Hippocampal formation (tissue), 2 donors: ENCODE results near the gene MEG3.

ENCODE experiments used
- DNase-seq, 2 donors: peaks; one replicate each; lab custom pipeline; 2025; lab: John Stamatoyannopoulos, UW

Gene MEG3

DNA sequence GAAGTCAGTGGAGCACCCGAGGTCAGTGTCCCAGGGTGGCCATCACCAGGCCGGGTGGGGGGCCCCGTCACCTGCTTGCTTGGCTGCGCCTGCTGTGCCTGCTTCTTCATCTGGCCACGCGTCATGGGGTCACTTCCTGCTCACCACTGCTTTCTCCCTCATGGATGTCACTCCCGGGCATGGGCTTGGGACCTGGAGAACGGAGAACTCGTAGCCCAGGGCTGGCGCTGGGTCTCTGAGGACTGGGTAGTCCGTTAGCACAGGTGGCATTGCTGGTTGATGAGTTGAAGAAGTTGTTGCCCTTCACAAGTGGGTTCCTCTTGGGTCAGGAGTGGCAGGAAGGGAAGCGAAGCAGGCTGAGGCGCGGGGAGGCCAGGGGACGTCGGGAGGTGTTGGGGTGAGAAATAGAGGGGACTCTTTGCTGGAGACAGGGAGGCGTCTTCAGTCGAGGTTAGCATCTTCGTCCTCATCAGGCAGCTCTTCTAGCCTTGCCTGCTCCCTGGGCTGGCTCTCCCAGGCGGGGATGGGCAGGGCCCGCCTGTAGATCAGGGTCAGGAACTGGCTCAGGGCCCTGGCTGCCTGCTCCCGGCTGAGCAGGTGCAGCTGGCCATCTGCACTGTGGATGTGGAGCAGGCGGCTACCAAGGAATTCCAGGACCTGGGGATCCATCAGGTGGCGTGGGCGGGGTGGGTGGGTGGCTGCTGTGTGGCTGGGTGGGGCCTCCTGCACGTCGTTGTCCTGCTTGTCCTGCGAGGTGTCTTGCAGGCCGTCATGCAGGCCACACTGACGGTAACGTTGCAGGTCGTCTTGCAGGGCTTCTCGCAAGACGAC is 54.6 kb downstream of the MEG3 start:
- no peak for DNase-seq

DNA sequence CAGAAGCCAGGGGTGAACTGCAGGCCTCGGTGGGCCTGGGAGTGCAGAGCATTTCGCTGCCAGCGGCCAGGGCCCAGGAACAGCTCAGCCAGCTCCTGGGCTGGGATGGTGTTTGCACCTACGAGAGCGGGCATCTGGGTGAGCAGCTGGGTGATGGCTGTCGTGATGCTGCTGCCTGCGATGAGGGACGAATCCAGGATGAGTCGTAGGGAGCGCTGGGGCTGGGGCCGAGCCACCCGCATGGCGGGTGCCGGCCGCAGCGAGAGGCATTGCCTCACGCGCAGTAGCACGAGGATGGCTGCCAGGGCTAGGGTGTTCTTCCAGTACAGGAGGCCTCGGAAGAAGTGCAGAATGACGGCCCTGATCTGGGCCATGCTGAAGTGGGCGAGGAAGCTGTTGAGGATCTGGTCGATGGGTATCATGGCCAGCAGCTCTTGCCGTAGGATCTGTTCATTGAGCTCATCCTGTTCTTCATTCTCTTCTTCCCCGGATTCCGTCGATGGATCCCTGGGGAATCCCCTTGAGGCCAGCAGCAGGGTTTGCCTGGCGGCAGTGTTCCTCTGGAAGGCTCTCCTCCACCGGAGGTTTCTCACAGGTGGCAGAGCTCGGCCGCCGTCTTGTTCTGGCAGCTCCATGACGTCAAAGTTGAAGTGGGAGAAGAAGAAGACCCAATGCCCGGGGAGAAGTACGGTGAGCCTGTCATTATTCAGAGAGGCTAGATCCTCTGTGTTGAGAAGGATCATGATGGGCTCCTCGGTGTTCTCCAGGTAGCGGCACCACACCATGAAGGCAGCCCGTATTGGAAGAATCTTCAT is 55.5 kb downstream of the MEG3 start:
- DNase-seq, result no peak

DNA sequence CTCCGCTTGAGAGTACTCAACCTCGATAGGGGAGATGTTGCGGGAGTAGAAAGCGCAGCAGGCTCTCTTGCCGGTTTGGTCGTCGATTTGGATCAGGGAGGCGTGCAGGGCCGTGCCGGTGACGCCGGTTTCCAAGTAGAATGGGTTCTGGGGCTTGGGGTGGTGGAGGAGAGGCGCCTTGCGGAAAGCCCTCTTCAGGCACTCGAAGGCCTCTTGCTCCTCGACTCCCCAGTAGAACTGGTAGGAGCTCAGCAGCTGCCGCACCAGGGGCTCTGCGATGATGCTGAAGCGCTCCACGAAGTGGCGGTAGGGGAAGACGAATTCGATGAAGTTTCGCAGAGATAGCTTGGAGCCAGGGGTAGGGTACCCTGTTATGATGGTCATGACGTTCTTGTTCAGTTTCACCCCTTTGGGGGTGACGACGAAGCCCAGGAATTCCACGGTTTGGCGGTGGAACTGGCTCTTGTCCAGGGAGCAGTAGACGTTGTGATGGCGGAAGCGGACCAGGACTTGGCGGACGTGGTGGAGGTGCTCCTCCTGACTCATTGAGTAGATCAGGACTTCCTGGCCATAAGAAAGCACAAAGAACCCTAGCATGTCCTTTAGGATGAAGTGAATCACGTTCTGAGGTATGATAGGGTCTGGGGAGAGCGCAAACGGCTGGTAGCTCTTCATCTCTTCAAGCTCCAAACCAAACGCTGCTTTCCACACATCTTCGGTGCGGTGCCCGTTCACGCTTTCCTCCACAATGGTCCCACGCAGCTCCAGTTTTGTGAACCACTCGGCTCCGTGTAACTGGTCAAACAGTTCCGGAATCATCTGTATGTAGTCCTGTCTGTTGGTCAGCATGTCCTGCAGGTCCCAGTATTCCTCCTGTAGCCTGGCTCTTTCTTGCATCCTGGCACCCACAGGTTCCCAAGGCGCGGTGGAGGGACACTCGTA is 56.4 kb downstream of the MEG3 start:
- no peak for DNase-seq

DNA sequence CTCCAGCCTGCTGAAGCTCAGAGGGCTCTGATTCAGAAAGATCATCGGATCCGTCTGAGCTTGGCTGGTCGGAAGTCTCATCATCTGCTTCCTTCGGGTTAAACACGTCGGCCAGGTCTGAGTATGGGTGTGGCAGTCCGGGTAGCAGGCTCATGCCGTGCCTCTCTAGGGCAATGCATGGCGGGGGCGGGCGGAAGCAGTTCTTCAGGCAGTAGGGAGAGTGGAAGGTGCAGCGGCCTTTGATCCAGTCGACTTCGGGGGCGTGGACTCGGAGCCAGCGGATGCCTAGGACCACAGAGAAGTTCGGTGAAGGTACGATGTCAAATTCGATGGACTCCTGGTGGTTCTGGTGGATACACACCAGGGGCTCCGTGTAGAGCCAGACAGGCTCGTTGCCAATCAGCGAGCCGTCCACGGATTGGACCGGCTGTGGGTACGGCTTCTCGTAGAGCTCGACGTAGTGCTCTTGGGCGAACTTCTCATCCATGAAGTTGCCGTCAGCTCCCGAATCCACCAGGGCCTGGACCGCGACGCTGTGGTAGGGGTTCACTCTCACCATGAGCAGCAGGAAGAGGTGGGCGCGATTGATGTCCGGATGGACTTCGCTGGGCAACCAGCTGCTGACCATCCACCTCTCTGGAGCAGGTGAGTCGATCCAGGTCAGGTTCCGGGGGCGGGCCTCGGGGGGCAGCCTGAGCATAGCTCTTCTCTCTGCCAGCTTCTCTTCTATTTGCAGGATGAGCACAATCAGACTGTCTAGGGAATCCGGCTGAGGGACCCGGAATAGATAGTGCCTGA is 57.3 kb downstream of the MEG3 start:
- no peak for DNase-seq

DNA sequence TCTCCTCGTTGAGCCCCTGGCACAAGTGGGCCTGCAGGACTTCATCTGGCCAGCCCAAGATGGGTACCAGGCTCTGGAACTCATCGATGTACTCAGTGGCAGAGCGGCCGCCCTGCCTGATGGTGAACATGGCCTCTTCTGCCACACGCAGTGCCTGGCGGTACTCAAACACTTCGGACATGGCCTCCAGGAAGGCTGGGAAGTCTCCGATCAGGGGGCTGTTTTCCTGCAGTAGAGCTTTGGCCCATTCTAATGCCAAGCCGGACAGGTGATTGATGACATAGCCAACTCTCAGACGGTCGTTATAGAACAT is 57.8 kb downstream of the MEG3 start:
- no peak for DNase-seq

DNA sequence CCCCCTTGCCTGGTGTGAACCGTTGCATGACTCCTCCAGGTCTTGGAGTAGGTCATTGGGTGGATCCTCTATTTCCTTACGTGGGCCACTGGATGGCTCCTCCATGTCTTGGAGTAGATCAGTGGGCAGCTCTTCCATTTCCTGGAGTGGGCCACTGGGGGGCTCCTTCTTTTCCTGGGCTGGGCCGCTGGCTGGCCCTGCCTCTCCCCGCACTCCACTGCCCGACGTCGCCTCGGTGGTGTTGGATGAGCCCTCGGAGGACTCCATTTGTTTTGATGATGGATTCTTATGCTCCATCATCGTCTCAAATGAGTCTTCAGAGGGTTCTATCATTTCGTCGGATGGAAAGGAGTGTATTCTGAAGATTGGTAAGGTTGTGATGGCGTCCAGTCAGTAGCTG is 58.5 kb downstream of the MEG3 start:
- no peak for DNase-seq

DNA sequence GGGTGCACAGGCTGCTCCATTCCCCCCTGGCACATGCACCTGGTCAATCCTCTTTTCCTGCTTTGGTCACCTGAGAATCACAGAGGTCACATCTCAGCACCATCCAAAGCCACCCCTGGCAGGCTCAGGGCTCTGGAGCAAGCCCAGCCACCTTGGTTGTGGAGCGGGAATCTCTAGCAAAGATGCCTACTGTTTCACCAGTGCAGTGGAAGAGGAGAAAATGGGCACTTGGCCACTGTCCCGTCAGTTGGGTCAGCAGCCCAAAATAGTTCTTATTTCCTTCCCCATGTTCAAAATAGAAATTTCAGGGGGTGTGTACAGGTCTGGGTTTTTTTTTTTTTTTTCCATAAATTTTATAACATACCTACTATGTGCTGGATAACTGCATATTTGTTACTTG is 59.3 kb downstream of the MEG3 start:
- no peak for DNase-seq

DNA sequence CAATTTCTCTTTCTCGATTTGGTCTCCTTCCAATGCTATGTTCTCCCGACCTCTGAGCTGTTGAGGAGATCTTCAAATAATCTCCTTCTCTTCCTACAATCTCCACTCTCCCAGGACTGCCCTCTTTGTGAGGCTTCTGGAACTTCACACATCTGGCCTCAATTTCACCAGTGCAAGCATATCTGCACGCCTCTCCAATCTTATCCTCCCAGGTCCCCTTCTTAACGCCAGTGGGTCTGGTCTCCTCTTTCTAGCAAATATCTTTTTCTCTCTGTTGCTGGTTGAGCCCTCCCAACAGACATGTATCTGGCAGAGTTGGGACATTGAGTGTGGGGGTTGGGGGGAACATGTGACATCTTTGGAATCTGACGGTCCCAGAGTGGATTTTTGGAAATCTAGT is 59.7 kb downstream of the MEG3 start:
- no peak for DNase-seq

DNA sequence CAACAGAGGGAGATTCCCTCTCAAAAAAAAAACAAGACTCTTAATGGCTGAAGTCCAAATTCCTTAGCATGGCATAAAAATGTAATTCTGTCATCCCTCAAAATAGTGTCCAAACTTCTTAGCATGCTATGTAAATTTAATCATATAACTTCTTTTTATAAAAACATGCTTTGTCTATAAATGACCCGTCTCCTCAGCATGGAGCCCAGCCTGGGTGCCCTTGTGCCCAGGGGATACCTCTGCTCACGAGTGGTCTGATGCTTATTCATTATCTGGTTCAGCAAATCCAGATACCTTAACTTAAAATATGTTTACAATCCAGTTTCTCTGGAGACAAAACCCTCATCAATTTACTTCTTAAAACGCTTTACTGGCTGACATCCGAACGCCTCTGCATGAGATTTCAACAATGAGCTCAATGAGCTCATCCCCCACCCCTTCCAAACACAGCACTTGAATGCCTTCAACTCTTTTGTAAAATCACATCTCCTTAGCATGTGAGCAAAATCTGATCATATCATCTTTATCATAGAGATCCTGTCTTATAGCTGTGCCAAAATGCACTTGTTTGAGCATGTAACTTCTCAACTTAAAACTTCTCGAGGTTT is 61.9 kb downstream of the MEG3 start:
- DNase-seq, result no peak

DNA sequence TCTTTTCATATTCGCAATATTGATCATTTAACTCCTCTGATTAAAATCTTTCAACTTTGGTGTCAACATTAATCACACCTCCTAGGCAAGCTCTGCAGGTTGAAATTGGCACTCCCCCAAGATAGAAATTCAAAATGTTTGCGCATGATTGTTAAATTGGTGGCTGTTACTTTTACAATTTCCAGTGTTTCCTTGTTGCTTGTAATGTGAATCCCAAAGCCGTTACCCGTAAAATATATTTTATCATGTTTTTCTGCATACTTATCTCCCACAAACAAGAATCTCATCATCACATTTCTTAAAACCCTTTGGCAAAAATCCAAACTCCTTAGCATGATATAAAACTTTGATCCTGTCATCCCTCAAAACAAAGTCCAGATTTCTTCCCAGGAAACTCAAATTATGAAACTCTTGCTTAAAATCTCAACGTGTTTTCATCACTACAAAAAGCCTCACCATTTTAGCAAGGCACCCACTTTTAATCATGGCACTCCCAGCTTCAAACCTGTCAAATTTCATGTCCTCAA is 62.9 kb downstream of the MEG3 start:
- DNase-seq, result no peak

DNA sequence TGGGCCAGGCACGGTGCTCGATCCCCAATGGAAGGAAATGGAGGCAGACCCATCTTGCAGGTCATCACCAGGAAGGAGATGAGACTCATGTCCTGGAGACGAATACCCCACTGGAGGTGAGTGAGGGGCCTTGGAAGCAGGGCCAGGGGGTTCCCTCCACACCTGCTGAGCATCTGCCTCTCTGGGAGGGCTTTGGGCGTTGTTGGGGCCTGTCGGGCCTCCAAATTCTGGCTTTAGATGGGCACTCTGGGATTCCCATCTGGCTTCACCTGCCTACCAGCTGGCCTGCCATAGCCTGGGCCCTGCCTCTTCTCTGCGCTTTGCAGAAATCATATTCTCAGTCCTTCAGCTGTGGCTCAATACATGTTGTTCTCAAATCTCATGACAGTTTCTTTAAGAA is 63.7 kb downstream of the MEG3 start:
- DNase-seq, result no peak

DNA sequence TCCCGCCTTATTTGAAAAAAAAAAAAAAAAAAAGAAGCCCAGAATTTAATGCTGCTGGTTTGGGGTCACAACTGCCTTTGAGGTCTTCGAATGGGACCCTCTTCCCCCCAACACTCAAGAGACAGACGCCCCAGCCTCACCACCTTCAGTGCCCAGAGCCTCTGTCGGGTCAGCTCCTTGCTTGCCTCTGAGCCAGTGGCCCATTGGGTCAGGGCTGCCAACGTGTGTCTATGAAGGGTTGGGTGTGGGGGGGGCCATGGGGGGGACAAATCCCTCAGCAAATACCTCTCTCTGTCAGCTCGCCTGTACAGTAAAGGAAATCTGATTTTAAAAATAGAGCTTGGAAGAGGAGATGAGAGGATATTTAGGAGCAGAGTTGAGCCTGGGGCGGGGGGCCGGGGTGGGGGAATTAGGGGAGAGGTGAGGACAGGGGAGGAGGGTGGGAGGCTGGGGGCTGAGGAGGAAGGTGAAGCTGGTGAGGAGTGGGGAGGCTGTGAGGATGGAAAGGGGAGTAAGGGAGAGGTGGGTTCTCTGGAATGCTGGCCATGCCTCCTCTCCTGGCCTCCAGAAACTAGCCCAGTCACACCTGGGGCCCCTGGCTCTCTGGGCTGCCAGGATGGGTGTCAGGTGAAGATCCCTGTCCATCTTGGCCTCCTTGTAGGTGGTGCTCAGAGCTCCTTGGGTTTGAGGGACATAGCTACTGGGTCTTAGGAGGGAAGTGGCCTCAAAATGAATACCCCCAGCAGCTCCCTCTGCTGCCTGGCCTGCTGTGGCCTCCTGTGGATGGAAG is 64.3 kb downstream of the MEG3 start:
- DNase-seq, result no peak

DNA sequence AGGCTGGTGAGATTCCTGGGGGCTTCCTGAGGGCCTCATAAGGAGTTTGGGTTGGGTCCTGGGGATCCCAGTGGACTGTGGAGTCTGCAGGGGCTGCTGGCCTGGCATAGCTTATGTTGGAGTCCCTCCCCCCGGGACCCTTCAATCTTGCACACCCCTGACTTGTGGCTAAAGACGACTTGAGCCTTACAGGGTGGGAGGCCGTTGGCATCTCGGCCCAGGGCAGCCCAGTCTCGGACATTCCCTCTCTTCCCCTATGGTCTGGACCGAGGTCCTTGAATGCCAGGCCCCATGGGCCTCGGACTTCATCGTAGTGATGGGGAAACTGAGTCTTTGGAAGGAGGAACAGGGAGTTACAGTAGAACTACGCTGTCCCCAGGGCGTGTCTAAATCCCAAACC is 65.1 kb downstream of the MEG3 start:
- DNase-seq, result no peak

DNA sequence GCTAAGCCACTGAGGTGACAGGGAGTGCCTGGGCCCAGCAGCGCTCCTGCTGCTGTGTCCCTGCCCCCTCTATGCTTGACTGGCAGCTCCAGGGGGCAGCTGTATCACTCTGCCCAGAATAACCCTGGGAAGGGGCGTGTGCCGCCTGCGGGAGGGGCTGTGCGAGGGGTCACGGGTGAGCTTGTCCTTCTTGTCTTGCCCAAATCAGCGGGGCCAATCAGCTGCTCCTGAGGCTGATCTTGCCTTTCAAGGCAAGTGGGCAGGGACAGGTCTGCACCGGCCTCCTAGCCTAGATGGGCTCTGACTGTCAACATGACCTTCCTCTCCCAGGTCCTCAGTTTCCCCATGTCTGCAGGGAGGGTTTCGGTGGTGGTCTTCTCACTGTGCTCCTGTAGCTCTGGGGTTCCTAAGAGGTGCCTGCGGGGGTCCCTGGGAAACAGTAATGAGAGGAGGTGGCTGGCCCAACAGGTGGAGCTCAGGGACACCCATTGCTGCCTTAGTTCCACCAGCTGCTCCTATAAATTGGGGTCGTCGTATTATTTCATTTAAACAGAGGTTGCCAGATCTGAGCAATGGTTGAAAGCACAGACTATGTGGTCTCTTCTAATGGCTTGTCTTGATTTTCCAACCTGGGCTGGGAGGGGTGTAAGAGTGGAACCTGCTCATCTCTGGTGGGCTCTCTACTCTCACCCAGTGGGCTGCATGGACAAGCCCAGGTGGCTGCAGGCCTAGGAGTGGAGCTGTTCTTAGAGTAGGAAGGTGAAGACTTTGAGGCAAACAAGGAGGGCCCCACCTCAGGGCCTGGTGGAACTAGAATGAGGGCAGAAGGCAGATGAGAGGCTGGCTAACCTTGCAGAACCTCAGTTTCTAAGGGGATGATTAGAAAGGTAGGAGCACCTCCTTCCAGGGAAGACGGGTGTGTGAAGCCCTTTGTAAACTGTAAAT is 65.9 kb downstream of the MEG3 start:
- DNase-seq, result no peak

DNA sequence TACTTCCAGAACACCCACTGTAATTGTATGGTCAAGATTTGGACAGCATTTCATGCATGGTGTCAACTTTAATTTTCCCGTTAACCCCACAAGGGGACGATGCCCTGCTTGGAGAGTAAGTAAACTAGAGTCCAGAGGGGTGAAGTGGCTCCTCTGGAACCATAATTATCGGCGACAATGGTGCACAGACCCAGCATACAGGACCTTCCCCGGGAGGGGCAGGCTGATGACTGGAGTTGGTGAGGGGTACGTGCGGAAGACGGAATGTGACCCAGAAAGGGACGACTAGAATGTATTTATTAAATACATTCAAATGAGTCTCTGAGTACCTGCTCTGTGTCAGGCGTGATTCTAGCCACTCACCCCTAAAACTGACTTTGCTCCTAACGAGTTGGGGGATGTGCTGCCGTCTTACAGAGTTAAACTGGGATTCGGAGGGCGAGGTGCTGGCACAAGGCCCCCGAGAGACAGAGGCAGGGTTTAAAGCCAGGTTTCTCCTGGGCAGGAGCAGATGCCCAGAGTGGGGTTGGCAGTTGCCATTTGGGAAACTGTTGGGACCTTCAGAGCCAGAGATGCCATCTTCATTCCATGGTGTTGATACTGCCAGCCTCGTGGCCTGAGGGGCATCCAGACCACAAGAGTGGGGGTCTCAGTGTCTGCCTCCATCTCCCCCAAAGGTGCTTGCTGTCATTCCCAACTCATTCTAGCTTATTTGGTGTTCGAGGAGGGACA is 66.7 kb downstream of the MEG3 start:
- DNase-seq, result no peak

DNA sequence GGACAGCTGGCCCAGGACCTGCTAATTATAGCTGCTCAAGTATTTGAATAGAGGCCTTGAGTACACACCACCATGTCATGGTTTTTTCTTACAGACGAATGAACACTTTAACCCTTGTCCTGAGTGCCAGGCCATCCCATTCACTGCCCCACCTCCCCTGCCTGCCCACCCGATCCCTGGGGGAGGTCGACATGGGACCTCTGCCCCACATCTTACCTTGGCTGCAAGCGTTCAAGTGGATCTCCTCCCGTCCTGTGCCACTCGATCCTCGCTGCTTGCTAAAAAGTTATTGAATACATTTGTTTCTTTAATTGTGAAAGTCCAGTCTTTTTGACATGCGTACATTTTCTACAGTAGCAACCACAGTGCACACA is 67.3 kb downstream of the MEG3 start:
- DNase-seq, result no peak

DNA sequence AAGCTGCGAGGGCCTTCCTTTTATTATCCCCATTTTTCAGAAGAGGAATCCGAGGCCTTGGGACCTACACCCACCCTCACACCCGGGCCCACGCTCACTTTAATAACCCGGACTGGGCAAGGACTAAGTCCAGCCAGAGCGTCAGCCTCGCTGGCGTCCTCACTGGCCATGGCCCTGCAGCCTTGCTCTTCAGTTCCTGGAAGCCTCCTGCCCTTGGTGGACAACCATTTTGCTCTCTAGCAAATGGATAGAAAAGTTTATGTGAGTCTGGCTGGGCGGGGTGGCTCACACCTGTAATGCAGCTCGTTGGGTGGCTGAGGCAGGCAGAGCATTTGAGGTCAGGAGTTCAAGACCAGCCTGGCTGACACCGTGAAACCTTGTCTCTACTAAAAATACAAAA is 67.8 kb downstream of the MEG3 start:
- no peak for DNase-seq

DNA sequence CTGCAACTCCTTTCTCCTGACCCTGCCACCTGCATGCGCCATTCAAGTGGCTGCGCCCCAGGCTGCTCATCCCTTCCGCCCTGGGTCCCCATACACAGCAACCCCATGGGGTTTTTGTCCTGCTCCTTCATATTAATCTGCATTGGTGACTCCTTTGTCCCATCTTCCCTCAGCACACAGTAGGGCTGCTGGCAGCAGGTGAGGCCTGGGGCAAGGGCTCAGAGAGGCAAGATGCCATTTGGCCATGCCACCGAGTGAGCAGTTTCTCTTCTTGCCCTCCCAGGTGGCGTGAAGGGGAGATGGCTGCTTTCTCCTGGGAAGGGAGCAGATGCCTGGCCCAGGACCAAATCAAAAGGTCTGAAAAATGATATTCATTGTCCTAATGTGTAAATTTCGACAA is 68.5 kb downstream of the MEG3 start:
- no peak for DNase-seq
